ENCODE data around the gene SLC22A12. TPM values are rescaled to one million over a fixed set of nuclear protein-coding genes. Genes with fewer than 3 reads are reported as not detected.

SLC22A12 gene
- total RNA-seq, 2 donors from 2014 or later = not detected

GRCh38 chr11:64544616-64545296, 46.3 kb upstream of the SLC22A12 start:
- H3K36me3 Mint-ChIP-seq (ENCODE audit: low read depth) = no peaks in the 10 kb centered on the region
- Histone ChIP-seq H3K27me3 (ENCODE audit: control insufficient read depth, insufficient read depth, low read length, poor library complexity, severe bottlenecking) (no peaks in the 10 kb centered on the region), H3K9me3 (ENCODE audit: control insufficient read depth, low read length) (no peaks in the 10 kb centered on the region), H3K4me3 (ENCODE audit: low read length) (no peak overlapping the region), H3K4me1 (ENCODE audit: control insufficient read depth, insufficient read depth, low read length) (no peaks in the 10 kb centered on the region), H3K9ac (ENCODE audit: extremely low read depth, low read length, poor library complexity, severe bottlenecking) (no peak overlapping the region), H3K36me3 (ENCODE audit: control insufficient read depth, insufficient read depth, low read length) (no peaks in the 10 kb centered on the region), H3K27ac (ENCODE audit: low read depth, low read length) (no peak overlapping the region)
- no peak for DNase-seq
- no peak for TF ChIP-seq CTCF (conservative IDR thresholded peaks at IDR 0.05)
- no peak overlapping the region for H3K4me3 Mint-ChIP-seq
- H3K27ac Mint-ChIP-seq = no peak overlapping the region
- WGBS, 2 experiments (ENCODE audit: insufficient coverage in 1 of 2, insufficient read length in 1 of 2) = 87 to 100% methylated on average over 1 to 2 of the region's 2 CpGs
- H3K27me3 Mint-ChIP-seq (ENCODE audit: insufficient read depth) = peaks cover 34% of the 10 kb centered on the region
- no peaks in the 10 kb centered on the region for H3K4me1 Mint-ChIP-seq
- H3K9me3 Mint-ChIP-seq = peaks cover 16% of the 10 kb centered on the region

DNA sequence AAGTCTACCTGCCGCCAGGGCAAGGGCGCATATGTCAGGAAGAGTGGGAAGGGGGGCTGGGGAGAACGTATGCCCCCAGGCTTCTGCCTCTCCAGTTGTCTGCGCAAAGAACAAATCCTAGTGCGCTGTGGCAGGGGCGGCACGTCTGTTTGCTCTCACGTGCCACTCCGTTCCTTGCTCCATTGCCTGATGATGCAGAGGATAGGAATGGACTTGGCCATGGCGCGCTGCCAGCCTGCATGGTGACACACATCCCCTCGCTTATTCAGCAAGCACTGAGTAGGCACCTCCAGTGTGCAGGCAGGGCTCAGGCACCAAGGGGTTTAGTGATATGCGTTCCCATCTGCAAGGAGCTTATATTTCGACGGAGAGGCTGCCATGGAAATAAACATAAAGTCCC, 45.4 kb upstream of the SLC22A12 start:
- H3K4me1 ChIP-seq (ENCODE audit: control insufficient read depth, insufficient read depth, low read length) = no peaks in the 10 kb centered on the region
- no peaks in the 10 kb centered on the region for H3K4me1 Mint-ChIP-seq
- H3K36me3 ChIP-seq (ENCODE audit: control insufficient read depth, insufficient read depth, low read length) = no peaks in the 10 kb centered on the region
- H3K9ac ChIP-seq (ENCODE audit: extremely low read depth, low read length, poor library complexity, severe bottlenecking) = no peak overlapping the region
- no peak overlapping the region for H3K27ac ChIP-seq (ENCODE audit: low read depth, low read length)
- no peak for TF ChIP-seq CTCF (conservative IDR thresholded peaks at IDR 0.05)
- H3K36me3 Mint-ChIP-seq (ENCODE audit: low read depth) = no peaks in the 10 kb centered on the region
- DNase-seq = no peak
- no peaks in the 10 kb centered on the region for H3K27me3 ChIP-seq (ENCODE audit: control insufficient read depth, insufficient read depth, low read length, poor library complexity, severe bottlenecking)
- peaks cover 16% of the 10 kb centered on the region for H3K9me3 Mint-ChIP-seq
- no peak overlapping the region for H3K4me3 ChIP-seq (ENCODE audit: low read length)
- no peaks in the 10 kb centered on the region for H3K9me3 ChIP-seq (ENCODE audit: control insufficient read depth, low read length)
- no peak overlapping the region for H3K4me3 Mint-ChIP-seq
- H3K27me3 Mint-ChIP-seq (ENCODE audit: insufficient read depth) = peaks cover 34% of the 10 kb centered on the region
- no peak overlapping the region for H3K27ac Mint-ChIP-seq
- WGBS, 2 experiments (ENCODE audit: insufficient coverage in 1 of 2, insufficient read length in 1 of 2) = 93 to 97% methylated on average over 11 to 15 of the region's 15 CpGs

DNA sequence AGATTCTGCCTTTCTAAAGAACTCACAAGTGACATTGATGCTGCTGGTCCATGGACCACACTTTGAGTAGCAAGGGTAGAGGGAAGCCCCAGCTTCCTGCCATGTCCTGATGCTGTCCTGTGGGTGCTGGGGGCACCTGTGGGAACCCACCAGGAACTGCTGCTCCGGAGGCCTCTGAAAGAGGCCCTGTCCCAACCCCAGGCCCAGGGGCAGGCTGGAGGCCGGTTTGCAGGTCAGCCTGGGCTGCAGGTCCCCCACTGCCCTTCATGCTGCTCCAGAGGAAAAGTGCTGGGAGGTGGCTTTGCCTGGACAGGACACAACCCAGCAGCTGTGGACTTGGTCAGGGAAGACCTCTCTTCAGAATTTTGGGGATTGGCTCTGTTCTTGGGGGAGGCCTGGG, 44.8 kb upstream of the SLC22A12 start:
- H3K4me1 Mint-ChIP-seq = no peaks in the 10 kb centered on the region
- DNase-seq = no peak
- 94% methylated on average over 2 of the region's 2 CpGs; no CpG with 5 or more reads in 1 of the 2 experiments for WGBS, 2 experiments (ENCODE audit: insufficient coverage in 1 of 2, insufficient read length in 1 of 2)
- H3K27me3 Mint-ChIP-seq (ENCODE audit: insufficient read depth) = peaks cover 34% of the 10 kb centered on the region
- no peak overlapping the region for H3K27ac Mint-ChIP-seq
- Histone ChIP-seq H3K36me3 (ENCODE audit: control insufficient read depth, insufficient read depth, low read length) (no peaks in the 10 kb centered on the region), H3K27me3 (ENCODE audit: control insufficient read depth, insufficient read depth, low read length, poor library complexity, severe bottlenecking) (no peaks in the 10 kb centered on the region), H3K9me3 (ENCODE audit: control insufficient read depth, low read length) (no peaks in the 10 kb centered on the region), H3K4me3 (ENCODE audit: low read length) (no peak overlapping the region), H3K9ac (ENCODE audit: extremely low read depth, low read length, poor library complexity, severe bottlenecking) (no peak overlapping the region), H3K27ac (ENCODE audit: low read depth, low read length) (no peak overlapping the region), H3K4me1 (ENCODE audit: control insufficient read depth, insufficient read depth, low read length) (no peaks in the 10 kb centered on the region)
- H3K36me3 Mint-ChIP-seq (ENCODE audit: low read depth) = no peaks in the 10 kb centered on the region
- H3K9me3 Mint-ChIP-seq = peaks cover 16% of the 10 kb centered on the region
- no peak overlapping the region for H3K4me3 Mint-ChIP-seq
- TF ChIP-seq CTCF (conservative IDR thresholded peaks at IDR 0.05) = no peak

Data from endodermal cell (in vitro differentiated cells).